Progenitor cell of endocrine pancreas (in vitro differentiated cells): Measurements from ENCODE around the gene FAM118A. TPM values are rescaled to one million over a fixed set of nuclear protein-coding genes. Genes with fewer than 3 reads are reported as not detected.

ENCODE experiments used
- DNase-seq: peaks from one replicate; pipeline ENCODE4 v3.0.0; 2021; ENCODE audit warnings: low spot score; ENCODE audit not compliant: unreplicated experiment
- H3K27ac Mint-ChIP-seq: 2 replicates; pipeline ENCODE4 v1.8.0; 2021; ENCODE audit warnings: mild to moderate bottlenecking, moderate library complexity, mixed read lengths
- H3K27me3 Mint-ChIP-seq: 2 replicates; pipeline ENCODE4 v1.8.0; 2021; ENCODE audit warnings: mixed read lengths
- H3K36me3 Mint-ChIP-seq: 2 replicates; pipeline ENCODE4 v1.8.0; 2022; ENCODE audit warnings: mixed read lengths; ENCODE audit not compliant: insufficient read depth
- H3K4me1 Mint-ChIP-seq: 2 replicates; pipeline ENCODE4 v1.8.0; 2021; ENCODE audit warnings: low read depth, mixed read lengths
- H3K4me3 Mint-ChIP-seq: 2 replicates; pipeline ENCODE4 v1.8.0; 2021; ENCODE audit warnings: low read depth, mild to moderate bottlenecking, moderate library complexity, mixed read lengths
- H3K9me3 Mint-ChIP-seq: 2 replicates; pipeline ENCODE4 v1.8.0; 2021; ENCODE audit warnings: low read depth, mixed read lengths
- total RNA-seq: library from RNA; stranded (reverse); gene quantifications from 2 replicates; pipeline ENCODE4 v1.2.1, GENCODE V29; 2021
- TF ChIP-seq, protein P1 (sequence below): fragments of 200-600 bp; sonication (generic); IDR thresholded peaks from one replicate; pipeline ENCODE4 v1.5.0; 2021; ENCODE audit warnings: antibody characterized with exemption, mild to moderate bottlenecking; ENCODE audit not compliant: unreplicated experiment

FAM118A gene
- total RNA-seq, 1 donor from 2014 or later: 122 TPM

DNA sequence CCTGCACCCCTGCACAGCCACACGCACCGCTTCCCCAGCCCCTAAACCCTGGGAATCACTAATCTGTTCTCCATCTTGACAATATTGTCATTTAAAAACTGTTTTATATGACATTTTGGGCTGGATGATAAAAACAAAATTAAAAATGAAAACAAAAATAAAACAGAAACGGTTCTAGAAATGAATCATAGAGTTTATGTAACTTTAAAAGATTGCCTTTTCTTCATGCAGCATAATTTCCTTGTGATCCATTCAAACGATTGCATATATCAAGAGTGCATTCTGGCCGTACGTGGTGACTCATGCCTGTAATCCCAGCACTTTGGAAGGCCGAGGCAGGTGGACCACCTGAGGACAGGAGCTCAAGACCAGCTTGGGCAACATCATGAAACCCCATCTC, 6.6 kb upstream of the FAM118A start:
- Mint-ChIP-seq H3K4me1 (no peaks in the 10 kb centered on the region), H3K36me3 (no peaks in the 10 kb centered on the region), H3K4me3 (no peak overlapping the region), H3K27me3 (peaks cover 7% of the 10 kb centered on the region), H3K9me3 (no peaks in the 10 kb centered on the region), H3K27ac (no peak overlapping the region)
- DNase-seq: no peak
- TF ChIP-seq, protein P1, sequence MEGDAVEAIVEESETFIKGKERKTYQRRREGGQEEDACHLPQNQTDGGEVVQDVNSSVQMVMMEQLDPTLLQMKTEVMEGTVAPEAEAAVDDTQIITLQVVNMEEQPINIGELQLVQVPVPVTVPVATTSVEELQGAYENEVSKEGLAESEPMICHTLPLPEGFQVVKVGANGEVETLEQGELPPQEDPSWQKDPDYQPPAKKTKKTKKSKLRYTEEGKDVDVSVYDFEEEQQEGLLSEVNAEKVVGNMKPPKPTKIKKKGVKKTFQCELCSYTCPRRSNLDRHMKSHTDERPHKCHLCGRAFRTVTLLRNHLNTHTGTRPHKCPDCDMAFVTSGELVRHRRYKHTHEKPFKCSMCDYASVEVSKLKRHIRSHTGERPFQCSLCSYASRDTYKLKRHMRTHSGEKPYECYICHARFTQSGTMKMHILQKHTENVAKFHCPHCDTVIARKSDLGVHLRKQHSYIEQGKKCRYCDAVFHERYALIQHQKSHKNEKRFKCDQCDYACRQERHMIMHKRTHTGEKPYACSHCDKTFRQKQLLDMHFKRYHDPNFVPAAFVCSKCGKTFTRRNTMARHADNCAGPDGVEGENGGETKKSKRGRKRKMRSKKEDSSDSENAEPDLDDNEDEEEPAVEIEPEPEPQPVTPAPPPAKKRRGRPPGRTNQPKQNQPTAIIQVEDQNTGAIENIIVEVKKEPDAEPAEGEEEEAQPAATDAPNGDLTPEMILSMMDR: no peak

DNA sequence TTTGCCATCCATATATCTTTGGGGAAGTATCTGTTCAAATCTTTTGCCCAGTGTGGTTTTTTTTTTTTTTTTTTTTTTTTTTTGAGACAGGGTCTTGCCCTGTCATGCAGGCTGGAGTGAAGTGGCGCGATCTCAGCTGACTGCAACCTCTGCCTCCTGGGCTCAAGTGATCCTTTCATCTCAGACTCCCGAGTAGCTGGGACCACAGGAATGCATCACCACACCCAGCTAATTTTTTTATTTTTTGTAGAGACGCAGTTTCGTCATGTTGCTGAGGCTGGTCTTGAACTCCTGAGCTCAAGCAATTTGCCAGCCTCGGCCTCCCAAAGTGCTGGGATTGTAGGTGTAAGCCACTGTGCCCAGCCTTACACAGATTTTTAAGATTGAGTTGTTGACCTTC, 4.8 kb upstream of the FAM118A start:
- Mint-ChIP-seq H3K9me3 (no peaks in the 10 kb centered on the region), H3K36me3 (no peaks in the 10 kb centered on the region), H3K4me1 (peaks cover 9% of the 10 kb centered on the region), H3K4me3 (no peak overlapping the region), H3K27me3 (no peaks in the 10 kb centered on the region), H3K27ac (no peak overlapping the region)
- TF ChIP-seq, protein P1: no peak
- no peak for DNase-seq

DNA sequence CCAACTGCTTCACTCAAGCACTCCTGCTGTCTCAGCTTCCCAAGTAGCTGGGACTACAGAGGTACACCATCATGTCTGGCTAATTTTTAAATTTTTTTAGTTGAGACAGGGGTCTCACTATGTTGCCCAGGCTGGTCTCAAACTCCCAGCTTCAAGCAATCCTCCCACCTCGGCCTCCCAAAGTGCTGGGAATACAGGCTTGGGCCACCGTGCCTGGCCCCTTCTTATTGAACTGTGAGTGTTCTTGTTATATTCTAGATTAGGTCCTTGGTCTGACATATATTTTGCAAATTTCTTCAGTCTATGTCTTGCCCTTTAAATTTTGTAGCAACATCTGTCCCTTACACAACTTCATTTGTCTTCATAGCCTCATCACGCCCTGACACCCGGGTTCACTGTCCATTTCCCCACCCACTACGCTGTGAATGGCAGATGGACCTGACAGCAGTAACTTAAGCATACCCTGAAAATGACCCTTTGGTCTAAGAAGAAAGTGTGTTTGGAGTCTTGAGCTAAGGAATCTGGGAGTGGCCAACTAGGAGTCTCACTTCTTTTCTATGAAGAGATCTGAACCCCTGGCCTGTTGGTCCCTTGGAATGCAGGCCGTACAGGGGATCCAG, 4.2 kb upstream of the FAM118A start:
- H3K27ac Mint-ChIP-seq: no peak overlapping the region
- no peaks in the 10 kb centered on the region for H3K27me3 Mint-ChIP-seq
- TF ChIP-seq, protein P1: no peak
- no peaks in the 10 kb centered on the region for H3K9me3 Mint-ChIP-seq
- H3K4me3 Mint-ChIP-seq: no peak overlapping the region
- no peaks in the 10 kb centered on the region for H3K36me3 Mint-ChIP-seq
- peaks cover 10% of the 10 kb centered on the region for H3K4me1 Mint-ChIP-seq
- no peak for DNase-seq

DNA sequence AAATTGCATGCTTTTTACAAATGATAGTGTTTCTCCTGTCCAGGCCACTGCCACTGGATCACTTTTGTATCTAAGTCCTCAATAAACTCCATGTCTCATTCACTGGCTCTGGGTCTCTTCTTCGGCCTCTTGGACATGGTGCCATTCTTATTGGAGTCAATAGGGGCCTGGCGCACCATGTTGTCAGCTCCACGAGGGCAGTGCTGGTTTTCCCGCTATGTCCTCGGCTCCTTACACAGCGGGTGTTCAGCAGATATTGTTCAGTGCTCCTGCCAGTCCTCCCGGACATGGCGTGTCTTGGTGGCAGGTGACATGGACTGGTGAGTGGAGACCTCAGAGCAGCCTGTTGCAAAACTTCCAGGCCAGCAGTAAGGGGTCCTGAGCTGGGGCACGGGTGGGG, 3.6 kb upstream of the FAM118A start:
- no peaks in the 10 kb centered on the region for H3K36me3 Mint-ChIP-seq
- TF ChIP-seq, protein P1: no peak
- H3K4me1 Mint-ChIP-seq: peaks cover 16% of the 10 kb centered on the region
- no peaks in the 10 kb centered on the region for H3K9me3 Mint-ChIP-seq
- peaks cover 5% of the 10 kb centered on the region for H3K27me3 Mint-ChIP-seq
- H3K27ac Mint-ChIP-seq: no peak overlapping the region
- H3K4me3 Mint-ChIP-seq: no peak overlapping the region
- DNase-seq: no peak

DNA sequence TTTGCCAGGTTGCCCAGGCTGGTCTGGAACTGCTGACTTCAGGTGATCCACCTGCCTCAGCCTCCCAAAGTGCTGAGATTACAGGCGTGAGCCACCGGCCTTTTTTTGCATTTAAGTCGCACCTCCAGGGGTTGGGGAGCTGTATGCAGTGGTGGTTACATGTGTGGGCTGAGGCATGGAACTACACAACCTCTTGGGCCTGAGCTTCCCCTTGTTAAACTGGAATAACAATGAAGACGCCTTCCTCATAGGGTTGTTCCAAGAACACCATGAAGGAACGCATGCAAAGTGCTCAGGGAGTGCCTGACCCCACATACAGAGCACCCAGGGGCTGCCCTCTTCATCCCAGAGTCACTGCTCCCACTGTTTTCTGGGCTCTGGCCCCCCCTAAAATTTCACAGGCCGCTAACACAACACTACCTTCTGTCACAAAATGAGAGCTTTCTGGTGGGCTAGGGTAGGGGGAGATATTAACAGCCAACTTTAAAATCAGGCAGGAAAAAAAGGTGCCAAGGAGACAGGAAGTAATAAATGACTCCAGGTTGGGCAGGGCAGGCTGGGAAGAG, 1.3 kb upstream of the FAM118A start:
- Mint-ChIP-seq H3K27me3 (peaks cover 5% of the 10 kb centered on the region), H3K36me3 (no peaks in the 10 kb centered on the region), H3K27ac (peak overlapping the region; percentile 95), H3K9me3 (no peaks in the 10 kb centered on the region), H3K4me1 (peaks cover 26% of the 10 kb centered on the region), H3K4me3 (peak overlapping the region; percentile 74)
- TF ChIP-seq, protein P1: no peak
- DNase-seq: no peak
